Astrocyte of the spinal cord (primary cell): ENCODE results near the gene VCY.
"Not testable (repeated sequence)": the region's sequence is repeated elsewhere in the genome, so short reads cannot be mapped to it uniquely, and the experiment has no call there.

Source experiments
- DNase-seq: peaks from one replicate; pipeline ENCODE4 v3.0.0; 2011; ENCODE audit warnings: low read depth, low spot score
- H3K4me3 ChIP-seq: 2 replicates; pipeline ENCODE4 v1.5.1; 2011; ENCODE audit warnings: low read depth, mild to moderate bottlenecking, low read length, moderate library complexity
- in situ Hi-C: cut with HindIII; loops from 2 replicates; pipeline ENCODE4 v1.10.0; 2017; ENCODE audit warnings: low sequenced_read_pairs

The VCY gene

GRCh38 chrY:13986373-13986772, at the start of gene VCY:
TSS of gene VCY (minus strand) at chrY:13986473. CDS start at chrY:13986440, 33 bp downstream.
- in situ Hi-C loops, DNase-seq, H3K4me3 ChIP-seq: not testable (repeated sequence)

GRCh38 chrY:14030395-14030794, 44.1 kb upstream of the VCY start:
- in situ Hi-C loops = not testable (repeated sequence)

GRCh38 chrY:14011916-14012315, 25.6 kb upstream of the VCY start:
- DNase-seq, H3K4me3 ChIP-seq, in situ Hi-C loops: not testable (repeated sequence)

More at GRCh38 chrY:14030395-14030794, 44.1 kb upstream of the VCY start:
- H3K4me3 ChIP-seq, DNase-seq: not testable (repeated sequence)

GRCh38 chrY:13942406-13942805, 43.9 kb downstream of the VCY start:
- in situ Hi-C loops, DNase-seq, H3K4me3 ChIP-seq: not testable (repeated sequence)
